ENCODE measurements around the gene GOLM1. TPM values are rescaled to one million over a fixed set of nuclear protein-coding genes. Genes with fewer than 3 reads are reported as not detected.
"Not testable (repeated sequence)": the region's sequence is repeated elsewhere in the genome, so short reads cannot be mapped to it uniquely, and the experiment has no call there.

The GOLM1 gene
- total RNA-seq, 4 donors from 2014 or later, result 1.8 to 2.6 (median 2.3) TPM

GRCh38 chr9:86052556-86053468 lies 46.5 kb downstream of the GOLM1 start:
- ATAC-seq (no peak), DNase-seq (no peak)
- H3K27me3 ChIP-seq, result no peaks in the 10 kb centered on the region
- H3K4me1 ChIP-seq, result no peaks in the 10 kb centered on the region
- no peaks in the 10 kb centered on the region for H3K9me3 ChIP-seq
- H3K4me3 ChIP-seq, result no peak overlapping the region
- in situ Hi-C loops (cut with MboI; ENCODE audit: low sequenced_read_pairs in 4 of 4), result no loop called here
- H3K36me3 ChIP-seq, result no peaks in the 10 kb centered on the region
- no peak overlapping the region for H3K27ac ChIP-seq
- intact Hi-C loops (cut with DNase I; ENCODE audit: low total_unique reads), result no loop called here
- TF ChIP-seq POLR2A (IDR thresholded peaks at IDR 0.05) (no peak), CTCF (IDR thresholded peaks at IDR 0.05 in 4 of 5, conservative IDR thresholded peaks at IDR 0.05 in 1 of 5) (no peak)

GRCh38 chr9:86048018-86048742 lies 51.2 kb downstream of the GOLM1 start:
- DNase-seq; H3K27ac ChIP-seq; in situ Hi-C loops (cut with MboI; ENCODE audit: low sequenced_read_pairs in 4 of 4); intact Hi-C loops (cut with DNase I; ENCODE audit: low total_unique reads); H3K9me3 ChIP-seq; ATAC-seq; H3K4me1 ChIP-seq; H3K36me3 ChIP-seq; H3K27me3 ChIP-seq; H3K4me3 ChIP-seq: not testable (repeated sequence)

- H3K27ac ChIP-seq, result no peak overlapping the region
- intact Hi-C loops (cut with DNase I; ENCODE audit: low total_unique reads), result no loop called here
These were observed 52.0 kb downstream of the GOLM1 start for GRCh38 chr9:86047361-86047760.

GRCh38 chr9:86046930-86047341 lies 52.4 kb downstream of the GOLM1 start:
- ATAC-seq, result no peak
- DNase-seq, result no peak
- H3K36me3 ChIP-seq, result no peaks in the 10 kb centered on the region
- no peak overlapping the region for H3K27ac ChIP-seq
- H3K9me3 ChIP-seq, result no peaks in the 10 kb centered on the region
- no peak overlapping the region for H3K4me3 ChIP-seq
- H3K4me1 ChIP-seq, result no peaks in the 10 kb centered on the region
- H3K27me3 ChIP-seq, result no peaks in the 10 kb centered on the region
- no peak for TF ChIP-seq CTCF (IDR thresholded peaks at IDR 0.05 in 4 of 5, conservative IDR thresholded peaks at IDR 0.05 in 1 of 5)
- no peak for TF ChIP-seq POLR2A (IDR thresholded peaks at IDR 0.05)
- intact Hi-C loops (cut with DNase I; ENCODE audit: low total_unique reads), result no loop called here
- in situ Hi-C loops (cut with MboI; ENCODE audit: low sequenced_read_pairs in 4 of 4), result no loop called here

More at GRCh38 chr9:86047361-86047760, 52.0 kb downstream of the GOLM1 start:
- no peak for TF ChIP-seq POLR2A (IDR thresholded peaks at IDR 0.05)
- no peak for TF ChIP-seq CTCF (IDR thresholded peaks at IDR 0.05 in 4 of 5, conservative IDR thresholded peaks at IDR 0.05 in 1 of 5)
- Histone ChIP-seq H3K4me3 (no peak overlapping the region), H3K36me3 (no peaks in the 10 kb centered on the region), H3K27me3 (no peaks in the 10 kb centered on the region), H3K9me3 (no peaks in the 10 kb centered on the region), H3K4me1 (no peaks in the 10 kb centered on the region)
- in situ Hi-C loops (cut with MboI; ENCODE audit: low sequenced_read_pairs in 4 of 4), result no loop called here
- DNase-seq (no peak), ATAC-seq (no peak)

GRCh38 chr9:86046071-86046636 lies 53.2 kb downstream of the GOLM1 start:
- no peak overlapping the region for H3K4me3 ChIP-seq
- ATAC-seq (no peak), DNase-seq (no peak)
- no peaks in the 10 kb centered on the region for H3K27me3 ChIP-seq
- intact Hi-C loops (cut with DNase I; ENCODE audit: low total_unique reads) (no loop called here), in situ Hi-C loops (cut with MboI; ENCODE audit: low sequenced_read_pairs in 4 of 4) (no loop called here)
- no peak for TF ChIP-seq CTCF (IDR thresholded peaks at IDR 0.05 in 4 of 5, conservative IDR thresholded peaks at IDR 0.05 in 1 of 5)
- H3K36me3 ChIP-seq, result no peaks in the 10 kb centered on the region
- no peaks in the 10 kb centered on the region for H3K9me3 ChIP-seq
- H3K27ac ChIP-seq, result no peak overlapping the region
- no peaks in the 10 kb centered on the region for H3K4me1 ChIP-seq
